H1 (cell line): Measurements from ENCODE around the gene C16orf87. TPM values are rescaled to one million over a fixed set of nuclear protein-coding genes. Genes with fewer than 3 reads are reported as not detected.

Experiments used
- CTCF ChIA-PET: fragments of 300-600 bp; sonication (Branson Sonifier 250); formaldehyde crosslinking; loops from one replicate; lab custom pipeline; 2021; ENCODE audit not compliant: partially characterized antibody; lab: Charles Lee
- POLR2A ChIA-PET: fragments of 300-600 bp; sonication (Branson Sonifier 250); formaldehyde crosslinking; loops from one replicate; lab custom pipeline; 2021; ENCODE audit warnings: inconsistent platforms; ENCODE audit not compliant: partially characterized antibody; lab: Charles Lee
- DNase-seq, 2 experiments: peaks; one replicate each; pipeline versions ENCODE4 v3.0.0 to v3.0.0-alpha.2; 2010 to 2022; ENCODE audit warnings: low spot score in 2 of 2, low read depth in 1 of 2, mixed read lengths in 1 of 2
- FAIRE-seq: peaks from 2 replicates; lab custom pipeline; 2011; peaks lifted over from hg19 to GRCh38; lab: Jason Lieb, UNC
- H2AFZ ChIP-seq: 2 replicates; pipeline ENCODE4 v1.8.1; 2012; ENCODE audit warnings: low read length, inconsistent platforms
- H2AK5ac ChIP-seq: 2 replicates; pipeline ENCODE4 v1.6.1; 2013; ENCODE audit warnings: low read depth, low read length
- H2BK120ac ChIP-seq: replicated peaks from 2 replicates; pipeline ENCODE3; 2013; ENCODE audit warnings: low read depth, low read length, inconsistent platforms
- H2BK12ac ChIP-seq: 2 replicates; pipeline ENCODE4 v1.6.1; 2013; ENCODE audit warnings: low read depth, low read length
- H2BK15ac ChIP-seq: 2 replicates; pipeline ENCODE4 v1.6.1; 2013; ENCODE audit warnings: low read length
- H2BK20ac ChIP-seq: 2 replicates; pipeline ENCODE4 v1.6.1; 2013; ENCODE audit warnings: low read length
- H2BK5ac ChIP-seq: 2 replicates; pipeline ENCODE4 v1.6.1; 2013; ENCODE audit warnings: low read depth, low read length
- H3K14ac ChIP-seq: 2 replicates; pipeline ENCODE4 v1.6.1; 2013; ENCODE audit warnings: inconsistent platforms; ENCODE audit not compliant: insufficient read length
- H3K18ac ChIP-seq: 2 replicates; pipeline ENCODE4 v1.6.1; 2013; ENCODE audit warnings: low read length; ENCODE audit errors: extremely low read depth
- H3K23ac ChIP-seq: 2 replicates; pipeline ENCODE4 v1.6.1; 2013; ENCODE audit warnings: inconsistent platforms; ENCODE audit not compliant: insufficient read length
- H3K23me2 ChIP-seq: 2 replicates; pipeline ENCODE4 v1.6.1; 2013; ENCODE audit warnings: low read depth, low read length
- H3K27ac ChIP-seq: 2 replicates; pipeline ENCODE4 v1.6.1; 2011; ENCODE audit warnings: low read depth, low read length, inconsistent platforms
- H3K27me3 ChIP-seq, 4 experiments: replicated peaks in 1 of 4; 1 replicate in 1 of 4; 2 replicates in 3 of 4; pipeline versions ENCODE4 v1.6.1 to v1.8.1; 2011 to 2013; ENCODE audit warnings: low read length in 3 of 4, mild to moderate bottlenecking in 3 of 4, inconsistent platforms in 2 of 4, mixed read lengths in 2 of 4, moderate library complexity in 1 of 4; ENCODE audit not compliant: control insufficient read depth in 3 of 4, insufficient read depth in 3 of 4; ENCODE audit errors: extremely low read depth in 1 of 4
- H3K36me3 ChIP-seq, 4 experiments: 2 replicates each; pipeline versions ENCODE4 v1.6.1 to v1.8.1; 2011 to 2013; ENCODE audit warnings: mild to moderate bottlenecking in 4 of 4, low read length in 3 of 4, moderate library complexity in 2 of 4, control low read depth in 1 of 4, inconsistent platforms in 1 of 4; ENCODE audit not compliant: insufficient read depth in 4 of 4, control insufficient read depth in 2 of 4
- H3K4ac ChIP-seq: replicated peaks from 2 replicates; pipeline ENCODE3; 2013; ENCODE audit warnings: low read length, low read depth, mixed read lengths, inconsistent platforms; ENCODE audit not compliant: insufficient read length
- H3K4me1 ChIP-seq, 4 experiments: replicated peaks in 1 of 4; 1 replicate in 1 of 4; 2 replicates in 3 of 4; pipeline versions ENCODE4 v1.6.1 to v1.8.1; 2011 to 2013; ENCODE audit warnings: low read length in 3 of 4, inconsistent platforms in 2 of 4, mixed read lengths in 1 of 4; ENCODE audit not compliant: insufficient read depth in 4 of 4, control insufficient read depth in 3 of 4
- H3K4me2 ChIP-seq, 2 experiments: 2 replicates each; pipeline versions ENCODE4 v1.6.1 to v1.8.1; 2011 to 2013; ENCODE audit warnings: low read depth in 2 of 2, low read length in 2 of 2, control low read depth in 1 of 2, inconsistent platforms in 1 of 2, mild to moderate bottlenecking in 1 of 2; ENCODE audit not compliant: insufficient read depth in 1 of 2
- H3K4me3 ChIP-seq, 4 experiments: fragments of 200-600, 300-600 bp in 1 of 4; sonication (generic), shearing (Covaris generic), sonication (Bioruptor Twin) in 1 of 4; 2 replicates each; pipeline versions ENCODE4 v1.5.1 to v1.8.1; 2011 to 2016; ENCODE audit warnings: low read length in 4 of 4, low read depth in 3 of 4, control low read depth in 2 of 4, inconsistent platforms in 2 of 4, mild to moderate bottlenecking in 2 of 4, mixed read lengths in 1 of 4, moderate library complexity in 1 of 4; ENCODE audit not compliant: insufficient read depth in 2 of 4; ENCODE audit errors: extremely low read depth in 1 of 4
- H3K56ac ChIP-seq: replicated peaks from 2 replicates; pipeline ENCODE3; 2013; ENCODE audit warnings: low read depth, mild to moderate bottlenecking, mixed read lengths, low read length, inconsistent platforms; ENCODE audit not compliant: insufficient read length
- H3K79me1 ChIP-seq: 2 replicates; pipeline ENCODE4 v1.6.1; 2013; ENCODE audit warnings: low read depth, low read length, control low read depth
- H3K79me2 ChIP-seq, 2 experiments: 2 replicates each; pipeline versions ENCODE4 v1.6.1 to v1.8.1; 2012 to 2013; ENCODE audit warnings: low read length in 2 of 2, mild to moderate bottlenecking in 2 of 2, inconsistent platforms in 1 of 2; ENCODE audit not compliant: insufficient read depth in 2 of 2, control insufficient read depth in 1 of 2
- H3K9ac ChIP-seq, 4 experiments: replicated peaks in 1 of 4; 1 replicate in 1 of 4; 2 replicates in 3 of 4; pipeline versions ENCODE4 v1.6.1 to v1.8.1; 2011 to 2013; ENCODE audit warnings: low read depth in 3 of 4, low read length in 3 of 4, control low read depth in 2 of 4, mild to moderate bottlenecking in 2 of 4, moderate library complexity in 2 of 4, inconsistent platforms in 1 of 4; ENCODE audit errors: extremely low read depth in 1 of 4
- H3K9me3 ChIP-seq, 2 experiments: 2 replicates each; pipeline versions ENCODE4 v1.6.1 to v1.8.1; 2012 to 2013; ENCODE audit warnings: mild to moderate bottlenecking in 2 of 2, moderate library complexity in 2 of 2, control low read depth in 1 of 2, inconsistent platforms in 1 of 2, low read depth in 1 of 2, low read length in 1 of 2, mixed read lengths in 1 of 2; ENCODE audit not compliant: insufficient read depth in 2 of 2
- H4K20me1 ChIP-seq, 2 experiments: replicated peaks in 1 of 2; 2 replicates each; pipeline versions ENCODE3 to v1.8.1; 2011 to 2013; ENCODE audit warnings: inconsistent platforms in 2 of 2, low read length in 2 of 2, mild to moderate bottlenecking in 1 of 2; ENCODE audit not compliant: insufficient read depth in 2 of 2, control insufficient read depth in 1 of 2
- H4K5ac ChIP-seq: 2 replicates; pipeline ENCODE4 v1.6.1; 2013; ENCODE audit warnings: low read length, low read depth, mixed read lengths, inconsistent platforms; ENCODE audit not compliant: insufficient read length
- H4K8ac ChIP-seq: 2 replicates; pipeline ENCODE4 v1.8.0; 2013; ENCODE audit warnings: mild to moderate bottlenecking, moderate library complexity, low read length, inconsistent platforms; ENCODE audit not compliant: insufficient read depth; ENCODE audit errors: extremely low read depth
- H4K91ac ChIP-seq: replicated peaks from 2 replicates; pipeline ENCODE3; 2013; ENCODE audit warnings: low read length, mixed read lengths, inconsistent platforms; ENCODE audit not compliant: insufficient read length
- BCL11A ChIP-seq, 2 experiments: IDR thresholded peaks; one replicate each; pipeline ENCODE4 v1.6.1; 2011; ENCODE audit warnings: low read depth in 2 of 2, low read length in 2 of 2, mild to moderate bottlenecking in 2 of 2
- GTF2F1 ChIP-seq: IDR thresholded peaks from 2 replicates; pipeline ENCODE4 v1.6.1; 2012; ENCODE audit warnings: low read depth, low read length, improper control_type of control experiment, borderline replicate concordance
- JUN ChIP-seq: IDR thresholded peaks from 2 replicates; pipeline ENCODE4 v1.6.1; 2011; ENCODE audit warnings: low read depth, mild to moderate bottlenecking, improper control_type of control experiment, low read length
- PHF8 ChIP-seq: fragments of 200-600 bp; sonication (generic); conservative IDR thresholded peaks from 2 replicates; pipeline ENCODE4 v1.7.1; 2012; ENCODE audit warnings: low read depth, mild to moderate bottlenecking, inconsistent platforms, low read length, moderate library complexity
- WGBS, 2 experiments: shearing (Covaris generic) in 1 of 2; methylation state at CpG; one replicate each; pipeline versions ENCODE4 v1.1.6 to v1.1.7; 2013 to 2015; ENCODE audit warnings: low lambda C conversion rate in 2 of 2, mixed read lengths in 2 of 2, inconsistent platforms in 1 of 2, low coverage in 1 of 2, missing lambda C conversion rate in 1 of 2; ENCODE audit not compliant: insufficient replicate concordance in 2 of 2, insufficient coverage in 1 of 2, insufficient read length in 1 of 2; ENCODE audit errors: extremely low coverage in 1 of 2, missing lambda C conversion rate in 1 of 2; 5-methylcytosine and 5-hydroxymethylcytosine counted together
- polyA plus RNA-seq, 7 experiments: library from polyadenylated mRNA; depleted of rRNA in 3 of 7; stranded (reverse) in 5 of 7; unstranded in 2 of 7; fragments of >200 nt in 5 of 7; fragments of 200-250 nt in 2 of 7; gene quantifications; 1 replicate in 5 of 7; 2 replicates in 1 of 7; 4 replicates in 1 of 7; pipeline versions ENCODE4 v1.2.1 to v1.2.3, GENCODE V29; 2011 to 2013; ENCODE audit warnings: missing spikeins in 2 of 7, mixed read lengths in 2 of 7
- total RNA-seq: library from RNA; stranded (reverse); fragmentation: NEBNext Ultra II Directional; extraction: Animal tissue kit (Norgen Biotek cat#: 25700); gene quantifications from 2 replicates; pipeline ENCODE4 v1.2.1, GENCODE V29; 2021

The C16orf87 gene
- total and polyA plus RNA-seq, 2 of the 8 experiments (the other 6 are each of a cell fraction or from before 2014, with no cell fraction given): 4.8 to 21.8 TPM

GRCh38 chr16:46756772-46757171, 74.2 kb downstream of the C16orf87 start:
- no peaks in the 10 kb centered on the region for H3K36me3 ChIP-seq
- H3K23ac ChIP-seq: no peak overlapping the region
- peaks cover 2% of the 10 kb centered on the region; the same call in 1 of the 2 replicates for H3K23me2 ChIP-seq
- H4K91ac ChIP-seq: no peak overlapping the region
- H3K4me3 ChIP-seq: no peak overlapping the region
- no peak overlapping the region for H3K56ac ChIP-seq
- CTCF ChIA-PET: interaction anchor here (0.7 to 2.0 kb wide), 2 partner anchors 10 to 45 kb away, joined by 3 to 5 read pairs; no protein-coding TSS in a partner anchor
- 93% methylated on average over 11 of the region's 11 CpGs; no CpG with 5 or more reads in 1 of the 2 experiments for WGBS, 2 experiments
- no peaks in the 10 kb centered on the region for H3K79me1 ChIP-seq
- 0 out of 2 replicates have a peak overlapping the region, but pooled peaks have one; percentile 37 for H2BK5ac ChIP-seq
- H3K9me3 ChIP-seq: no peaks in the 10 kb centered on the region
- H2BK20ac ChIP-seq: no peak overlapping the region
- FAIRE-seq (no peak), DNase-seq (no peak)
- 0 out of 2 replicates have a peak overlapping the region, but pooled peaks have one; percentile 41 for H2AFZ ChIP-seq
- no peak overlapping the region for H4K5ac ChIP-seq
- no peak overlapping the region for H3K14ac ChIP-seq
- no peak overlapping the region for H2BK12ac ChIP-seq
- no peaks in the 10 kb centered on the region for H4K20me1 ChIP-seq
- no peak overlapping the region for H2AK5ac ChIP-seq
- H3K27ac ChIP-seq: no peak overlapping the region
- no peak overlapping the region for H2BK120ac ChIP-seq
- H4K8ac ChIP-seq: no peak overlapping the region
- no peak overlapping the region for H3K4ac ChIP-seq
- H3K4me1 ChIP-seq: peaks cover 0 to 11% (median 3%) of the 10 kb centered on the region in 4 experiments; a peak in 6 of 7 replicates
- POLR2A ChIA-PET: interaction anchor here (0.7 to 1.7 kb wide), 2 partner anchors 10 to 59 kb away, joined by 3 to 7 read pairs; no protein-coding TSS in a partner anchor
- H3K18ac ChIP-seq: no peak overlapping the region
- H3K9ac ChIP-seq: no peak overlapping the region
- no peak overlapping the region for H3K4me2 ChIP-seq
- 0 out of 7 replicates have a peak, but pooled peaks cover 0 to 2% (median 0%) of the 10 kb centered on the region in 4 experiments for H3K27me3 ChIP-seq
- TF ChIP-seq JUN: no peak
- TF ChIP-seq BCL11A (IDR thresholded peaks at IDR 0.05; ENCODE audit: low read depth in 2 of 2, low read length in 2 of 2): no peak
- no peak for TF ChIP-seq PHF8
- TF ChIP-seq GTF2F1: no peak
- no peaks in the 10 kb centered on the region for H3K79me2 ChIP-seq
- peak overlapping the region; percentile 92; the same call in 1 of the 2 replicates for H2BK15ac ChIP-seq
